ENCODE data around the gene THOC6. TPM values are rescaled to one million over a fixed set of nuclear protein-coding genes. Genes with fewer than 3 reads are reported as not detected.

THOC6 gene
- total and polyA plus RNA-seq, 2 donors (not counting 1 experiment from before 2014, with no cell fraction given), result 28.5 to 52.2 TPM

DNA sequence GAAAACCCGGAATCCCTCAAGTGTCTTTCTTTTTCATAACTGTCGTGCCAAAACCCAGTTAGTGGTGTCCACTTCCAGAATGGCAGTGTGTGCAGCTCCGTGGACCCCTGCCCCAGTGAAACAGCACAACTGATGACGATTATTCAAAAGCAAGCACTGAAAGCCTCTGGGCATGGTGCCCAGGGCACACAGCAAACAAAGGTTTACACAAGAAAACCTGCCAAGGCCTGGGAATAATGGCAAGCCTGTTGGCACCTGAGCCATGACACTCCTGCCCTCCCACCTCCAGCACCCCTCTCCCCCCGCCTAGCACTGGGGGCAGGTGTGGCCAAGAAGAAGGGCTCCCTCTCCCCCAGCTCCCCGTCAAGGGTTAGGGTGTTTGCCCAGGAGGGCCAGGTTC, 46.4 kb upstream of the THOC6 start:
- no peak overlapping the region for H3K4me3 ChIP-seq (ENCODE audit: control extremely low read depth in 1 of 5, extremely low read depth in 1 of 5, insufficient read depth in 1 of 5, low read depth in 2 of 5, low read length in 4 of 5)
- H3K79me2 ChIP-seq (ENCODE audit: control insufficient read depth, insufficient read depth, low read length), result peaks cover 6% of the 10 kb centered on the region
- H3K4me2 ChIP-seq (replicated peaks; ENCODE audit: low read depth, low read length, poor library complexity, severe bottlenecking), result no peak overlapping the region
- no peaks in the 10 kb centered on the region for H3K9me3 ChIP-seq (ENCODE audit: control extremely low read depth in 1 of 3, control insufficient read depth in 2 of 3, insufficient read depth in 1 of 3, low read length in 2 of 3)
- no peak for DNase-seq
- no peak overlapping the region for H3K4me3 Mint-ChIP-seq
- no peak overlapping the region for H3K27ac Mint-ChIP-seq
- no peaks in the 10 kb centered on the region for H3K27me3 Mint-ChIP-seq
- no peaks in the 10 kb centered on the region for H3K9me3 Mint-ChIP-seq (ENCODE audit: insufficient read depth)
- intact Hi-C loops (cut with micrococcal nuclease), result no loop called here
- ATAC-seq (ENCODE audit: low read depth), result no peak
- H4K20me1 ChIP-seq (ENCODE audit: control insufficient read depth, insufficient read depth, low read length, poor library complexity, severe bottlenecking), result peaks cover 5% of the 10 kb centered on the region
- POLR2A ChIA-PET, result no interaction called here
- no peak overlapping the region for H3K27ac ChIP-seq (ENCODE audit: low read length in 2 of 2)
- H3K36me3 ChIP-seq (replicated peaks in 1 of 2; ENCODE audit: control extremely low read depth in 1 of 2, control insufficient read depth in 1 of 2, extremely low read depth in 1 of 2, insufficient read depth in 2 of 2, low read length in 1 of 2), result no peaks in the 10 kb centered on the region
- no peak overlapping the region for H3K9ac ChIP-seq (ENCODE audit: low read length)
- no peak overlapping the region for H2AFZ ChIP-seq (ENCODE audit: insufficient read depth, low read depth, low read length, poor library complexity, severe bottlenecking)
- TF ChIP-seq, protein P1, sequence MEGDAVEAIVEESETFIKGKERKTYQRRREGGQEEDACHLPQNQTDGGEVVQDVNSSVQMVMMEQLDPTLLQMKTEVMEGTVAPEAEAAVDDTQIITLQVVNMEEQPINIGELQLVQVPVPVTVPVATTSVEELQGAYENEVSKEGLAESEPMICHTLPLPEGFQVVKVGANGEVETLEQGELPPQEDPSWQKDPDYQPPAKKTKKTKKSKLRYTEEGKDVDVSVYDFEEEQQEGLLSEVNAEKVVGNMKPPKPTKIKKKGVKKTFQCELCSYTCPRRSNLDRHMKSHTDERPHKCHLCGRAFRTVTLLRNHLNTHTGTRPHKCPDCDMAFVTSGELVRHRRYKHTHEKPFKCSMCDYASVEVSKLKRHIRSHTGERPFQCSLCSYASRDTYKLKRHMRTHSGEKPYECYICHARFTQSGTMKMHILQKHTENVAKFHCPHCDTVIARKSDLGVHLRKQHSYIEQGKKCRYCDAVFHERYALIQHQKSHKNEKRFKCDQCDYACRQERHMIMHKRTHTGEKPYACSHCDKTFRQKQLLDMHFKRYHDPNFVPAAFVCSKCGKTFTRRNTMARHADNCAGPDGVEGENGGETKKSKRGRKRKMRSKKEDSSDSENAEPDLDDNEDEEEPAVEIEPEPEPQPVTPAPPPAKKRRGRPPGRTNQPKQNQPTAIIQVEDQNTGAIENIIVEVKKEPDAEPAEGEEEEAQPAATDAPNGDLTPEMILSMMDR (IDR thresholded peaks at IDR 0.05), result no peak
- no peak for TF ChIP-seq EZH2 (IDR thresholded peaks at IDR 0.05; ENCODE audit: borderline replicate concordance, insufficient read depth, low read depth, low read length, poor library complexity, severe bottlenecking)
- H3K4me1 Mint-ChIP-seq, result peaks cover 12% of the 10 kb centered on the region
- H3K27me3 ChIP-seq (replicated peaks in 1 of 4; ENCODE audit: control extremely low read depth in 1 of 4, control insufficient read depth in 3 of 4, insufficient read depth in 4 of 4, low read length in 3 of 4), result peaks cover 0 to 10% (median 1%) of the 10 kb centered on the region in 4 experiments
- peaks cover 10 to 22% of the 10 kb centered on the region in 2 donors for H3K4me1 ChIP-seq (ENCODE audit: control insufficient read depth in 2 of 2, insufficient read depth in 2 of 2, low read length in 2 of 2)
- WGBS (ENCODE audit: insufficient coverage), result 86% methylated on average over 5 of the region's 6 CpGs
- CTCF ChIA-PET, result interaction anchor here (0.7 to 1.9 kb wide), 2 partner anchors 10 to 14 kb away, joined by 3 to 5 read pairs; partner anchors contain the start of gene KREMEN2

DNA sequence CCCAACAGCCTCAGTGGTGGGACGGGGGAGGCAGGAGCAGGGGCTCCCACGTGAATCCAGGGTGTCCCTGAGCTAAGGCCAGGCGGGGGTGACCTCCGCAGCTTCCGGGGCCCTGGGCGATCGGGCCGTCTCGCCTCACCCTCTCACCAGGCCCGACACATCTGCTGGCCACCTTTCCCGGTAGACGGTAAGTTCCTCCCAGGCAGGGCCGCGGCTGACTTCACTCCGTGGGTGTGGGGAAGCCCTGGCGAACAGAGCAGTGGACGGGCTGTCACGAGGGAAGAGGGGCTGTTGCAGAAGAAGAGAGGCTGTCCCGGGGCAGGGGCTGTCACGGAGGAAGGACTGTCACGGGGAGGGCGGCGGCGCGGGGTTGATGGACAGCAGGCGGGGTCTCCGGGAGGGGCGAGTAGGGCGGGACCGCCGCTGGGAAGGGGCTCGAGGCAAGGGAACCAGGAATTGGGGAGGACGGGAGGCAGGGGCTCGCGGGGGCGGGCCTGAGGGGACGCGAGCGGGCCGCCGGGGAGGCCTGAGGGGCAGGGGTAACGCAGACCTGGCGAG, 44.1 kb upstream of the THOC6 start:
- H3K4me1 ChIP-seq (ENCODE audit: control insufficient read depth in 2 of 2, insufficient read depth in 2 of 2, low read length in 2 of 2), result peaks cover 18 to 39% of the 10 kb centered on the region in 2 donors
- TF ChIP-seq, protein P1 (IDR thresholded peaks at IDR 0.05), result no peak
- no peak for TF ChIP-seq EZH2 (IDR thresholded peaks at IDR 0.05; ENCODE audit: borderline replicate concordance, insufficient read depth, low read depth, low read length, poor library complexity, severe bottlenecking)
- H3K27me3 ChIP-seq (replicated peaks in 1 of 4; ENCODE audit: control extremely low read depth in 1 of 4, control insufficient read depth in 3 of 4, insufficient read depth in 4 of 4, low read length in 3 of 4), result peaks cover 0 to 8% (median 1%) of the 10 kb centered on the region in 4 experiments
- H3K9me3 ChIP-seq (ENCODE audit: control extremely low read depth in 1 of 3, control insufficient read depth in 2 of 3, insufficient read depth in 1 of 3, low read length in 2 of 3), result no peaks in the 10 kb centered on the region
- intact Hi-C loops (cut with micrococcal nuclease), result loop anchor here (1.0 to 5.0 kb wide), 4 partner anchors 10 to 202 kb away; partner anchors contain the start of genes ELOB, FLYWCH2 and PAQR4
- H2AFZ ChIP-seq (ENCODE audit: insufficient read depth, low read depth, low read length, poor library complexity, severe bottlenecking), result peak overlapping the region; percentile 94
- peak overlapping the region; percentile 99 for H3K4me2 ChIP-seq (replicated peaks; ENCODE audit: low read depth, low read length, poor library complexity, severe bottlenecking)
- H3K9ac ChIP-seq (ENCODE audit: low read length), result peak overlapping the region; percentile 98
- peak overlapping the region in 4 of 5 experiments; percentile 74 to 96 (median 86) for H3K4me3 ChIP-seq (ENCODE audit: control extremely low read depth in 1 of 5, extremely low read depth in 1 of 5, insufficient read depth in 1 of 5, low read depth in 2 of 5, low read length in 4 of 5)
- Mint-ChIP-seq H3K9me3 (ENCODE audit: insufficient read depth) (no peaks in the 10 kb centered on the region), H3K4me1 (peaks cover 21% of the 10 kb centered on the region), H3K4me3 (peak overlapping the region; percentile 66), H3K27ac (peak overlapping the region; percentile 3), H3K27me3 (no peaks in the 10 kb centered on the region)
- ATAC-seq (ENCODE audit: low read depth) (no peak), DNase-seq (peak; percentile 39)
- H4K20me1 ChIP-seq (ENCODE audit: control insufficient read depth, insufficient read depth, low read length, poor library complexity, severe bottlenecking), result peaks cover 5% of the 10 kb centered on the region
- CTCF ChIA-PET, result interaction anchor here (1.8 kb wide), 1 partner anchor 49 kb away, joined by 8 read pairs; no protein-coding TSS in a partner anchor
- no peak overlapping the region for H3K27ac ChIP-seq (ENCODE audit: low read length in 2 of 2)
- H3K36me3 ChIP-seq (replicated peaks in 1 of 2; ENCODE audit: control extremely low read depth in 1 of 2, control insufficient read depth in 1 of 2, extremely low read depth in 1 of 2, insufficient read depth in 2 of 2, low read length in 1 of 2), result no peaks in the 10 kb centered on the region
- H3K79me2 ChIP-seq (ENCODE audit: control insufficient read depth, insufficient read depth, low read length), result peaks cover 6% of the 10 kb centered on the region
- POLR2A ChIA-PET, result interaction anchor here (0.5 to 1.5 kb wide), 4 partner anchors 12 to 180 kb away, joined by 3 to 10 read pairs (median 4); no protein-coding TSS in a partner anchor
- WGBS (ENCODE audit: insufficient coverage), result 7% methylated on average over 43 of the region's 43 CpGs

Data from B cell (primary cell).